Activated T-cell treated with anti-CD3 and anti-CD28 coated beads, Interleukin-2, amount 50 U/mL, for 72 hours (primary cell): ENCODE results near the gene RIC1. TPM values are rescaled to one million over a fixed set of nuclear protein-coding genes. Genes with fewer than 3 reads are reported as not detected.
"Not testable (repeated sequence)": the region's sequence is repeated elsewhere in the genome, so short reads cannot be mapped to it uniquely, and the experiment has no call there.

Experiments used
- ATAC-seq, 2 donors: fragments of 150-1000 bp; cut with Tn5 transposase; replicated peaks in 1 of 2; 2 replicates each; pipeline ENCODE4 v1.10.0; 2021; ENCODE audit warnings: moderate library complexity in 2 of 2, mild to moderate bottlenecking in 1 of 2
- DNase-seq, 2 donors: peaks; one replicate each; pipeline ENCODE4 v3.0.0; 2021 to 2022; ENCODE audit warnings: mixed read lengths in 1 of 2
- H3K27ac Mint-ChIP-seq: one replicate; pipeline ENCODE4 v1.8.0; 2022; ENCODE audit warnings: mild to moderate bottlenecking, moderate library complexity, mixed read lengths
- H3K27me3 Mint-ChIP-seq: one replicate; pipeline ENCODE4 v1.8.0; 2022; ENCODE audit warnings: low read depth, mixed read lengths
- H3K36me3 Mint-ChIP-seq, 2 donors: one replicate each; pipeline ENCODE4 v1.8.0; 2022; ENCODE audit warnings: mixed read lengths in 2 of 2, mild to moderate bottlenecking in 1 of 2; ENCODE audit not compliant: insufficient read depth in 2 of 2
- H3K4me1 Mint-ChIP-seq: one replicate; pipeline ENCODE4 v1.8.0; 2022; ENCODE audit warnings: low read depth, mixed read lengths
- H3K4me3 Mint-ChIP-seq, 2 donors: one replicate each; pipeline ENCODE4 v1.8.0; 2022; ENCODE audit warnings: mild to moderate bottlenecking in 2 of 2, mixed read lengths in 2 of 2, moderate library complexity in 2 of 2
- H3K9me3 Mint-ChIP-seq, 2 donors: one replicate each; pipeline ENCODE4 v1.8.0; 2022; ENCODE audit warnings: mixed read lengths in 2 of 2
- total RNA-seq, 2 donors: library from RNA; stranded (reverse); gene quantifications; one replicate each; pipeline ENCODE4 v1.2.3, GENCODE V29; 2022

Gene RIC1, protein sequence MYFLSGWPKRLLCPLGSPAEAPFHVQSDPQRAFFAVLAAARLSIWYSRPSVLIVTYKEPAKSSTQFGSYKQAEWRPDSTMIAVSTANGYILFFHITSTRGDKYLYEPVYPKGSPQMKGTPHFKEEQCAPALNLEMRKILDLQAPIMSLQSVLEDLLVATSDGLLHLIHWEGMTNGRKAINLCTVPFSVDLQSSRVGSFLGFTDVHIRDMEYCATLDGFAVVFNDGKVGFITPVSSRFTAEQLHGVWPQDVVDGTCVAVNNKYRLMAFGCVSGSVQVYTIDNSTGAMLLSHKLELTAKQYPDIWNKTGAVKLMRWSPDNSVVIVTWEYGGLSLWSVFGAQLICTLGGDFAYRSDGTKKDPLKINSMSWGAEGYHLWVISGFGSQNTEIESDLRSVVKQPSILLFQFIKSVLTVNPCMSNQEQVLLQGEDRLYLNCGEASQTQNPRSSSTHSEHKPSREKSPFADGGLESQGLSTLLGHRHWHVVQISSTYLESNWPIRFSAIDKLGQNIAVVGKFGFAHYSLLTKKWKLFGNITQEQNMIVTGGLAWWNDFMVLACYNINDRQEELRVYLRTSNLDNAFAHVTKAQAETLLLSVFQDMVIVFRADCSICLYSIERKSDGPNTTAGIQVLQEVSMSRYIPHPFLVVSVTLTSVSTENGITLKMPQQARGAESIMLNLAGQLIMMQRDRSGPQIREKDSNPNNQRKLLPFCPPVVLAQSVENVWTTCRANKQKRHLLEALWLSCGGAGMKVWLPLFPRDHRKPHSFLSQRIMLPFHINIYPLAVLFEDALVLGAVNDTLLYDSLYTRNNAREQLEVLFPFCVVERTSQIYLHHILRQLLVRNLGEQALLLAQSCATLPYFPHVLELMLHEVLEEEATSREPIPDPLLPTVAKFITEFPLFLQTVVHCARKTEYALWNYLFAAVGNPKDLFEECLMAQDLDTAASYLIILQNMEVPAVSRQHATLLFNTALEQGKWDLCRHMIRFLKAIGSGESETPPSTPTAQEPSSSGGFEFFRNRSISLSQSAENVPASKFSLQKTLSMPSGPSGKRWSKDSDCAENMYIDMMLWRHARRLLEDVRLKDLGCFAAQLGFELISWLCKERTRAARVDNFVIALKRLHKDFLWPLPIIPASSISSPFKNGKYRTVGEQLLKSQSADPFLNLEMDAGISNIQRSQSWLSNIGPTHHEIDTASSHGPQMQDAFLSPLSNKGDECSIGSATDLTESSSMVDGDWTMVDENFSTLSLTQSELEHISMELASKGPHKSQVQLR (N-terminal part only)
- 10 to 100 TPM; 22.0 to 25.9 TPM for total RNA-seq

DNA sequence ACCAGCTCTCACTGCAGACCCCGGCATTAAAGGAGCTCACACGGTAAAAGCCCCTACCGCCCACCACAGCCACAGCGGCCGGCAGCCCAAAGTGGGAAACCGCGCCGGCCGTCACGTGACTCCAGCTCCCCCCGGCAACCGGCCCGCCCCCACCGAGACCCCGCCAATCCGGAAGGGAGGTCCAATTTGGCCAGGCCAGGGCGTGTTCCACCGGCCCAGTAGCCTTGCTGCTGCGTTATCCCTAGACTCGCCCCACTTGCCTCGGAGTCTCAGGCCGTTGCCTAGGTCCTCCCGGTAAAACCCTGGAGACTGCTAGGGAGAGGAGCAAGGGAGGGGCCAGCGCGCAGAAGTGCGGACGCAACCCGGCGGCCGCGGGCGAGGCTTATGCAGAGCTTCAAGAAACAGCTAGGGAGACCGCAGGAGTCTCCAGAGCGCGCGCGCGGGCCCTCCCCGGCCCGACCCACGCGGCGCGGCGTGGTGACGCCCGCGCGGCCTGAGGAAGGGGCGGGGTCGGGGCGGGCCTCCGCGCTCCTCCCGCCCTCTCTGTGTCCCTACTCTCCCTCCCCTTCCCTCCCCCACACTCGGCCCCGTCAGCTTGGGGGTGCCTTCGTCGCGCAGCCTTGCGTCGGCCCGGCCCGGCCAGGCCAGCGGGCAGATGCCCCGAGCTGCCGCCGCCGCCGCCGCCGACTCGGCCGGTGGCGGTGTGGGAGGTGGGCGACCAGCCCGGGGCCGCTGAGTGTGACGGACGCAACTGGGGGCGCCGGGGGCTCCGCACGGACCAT lies at the start of gene RIC1:
Gene RIC1, plus strand, starts transcription at position 578 of the 782 bp plus-strand sequence. Its CDS starts 203 bp downstream, at position 781.
- H3K9me3 Mint-ChIP-seq = no peaks in the 10 kb centered on the region
- peaks cover 63% of the 10 kb centered on the region for H3K4me1 Mint-ChIP-seq
- peak within 1 kb of the TSS; percentile 99 to 100 for H3K4me3 Mint-ChIP-seq

DNA sequence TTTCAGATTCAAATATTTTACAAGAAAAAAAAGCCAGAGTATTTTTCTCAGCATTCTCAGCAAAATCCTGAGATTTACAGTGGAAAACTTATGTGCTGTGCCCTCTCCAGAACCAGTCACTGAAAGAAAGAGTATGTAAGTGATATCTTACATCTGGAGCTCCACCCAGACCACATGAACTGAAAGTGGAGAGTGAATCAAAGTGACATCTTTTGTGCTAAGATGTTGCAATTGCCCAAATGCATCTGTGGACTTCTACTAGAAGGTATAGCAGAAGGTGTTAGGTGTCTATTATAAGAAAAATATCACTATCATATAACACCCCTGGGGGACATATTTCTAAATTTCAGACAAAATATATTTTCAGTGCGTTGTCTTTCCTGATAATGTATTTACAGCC lies 49.0 kb upstream of the RIC1 start:
- H3K4me1 Mint-ChIP-seq = peaks cover 61% of the 10 kb centered on the region
- peaks cover 2 to 3% of the 10 kb centered on the region in 2 donors for H3K9me3 Mint-ChIP-seq
- DNase-seq (no peak), ATAC-seq (peak in 1 of 2 donors; percentile 29)
- peak overlapping the region in 1 of 2 donors; percentile 67 for H3K4me3 Mint-ChIP-seq
- no peaks in the 10 kb centered on the region for H3K27me3 Mint-ChIP-seq
- H3K36me3 Mint-ChIP-seq = peaks cover 9 to 10% of the 10 kb centered on the region in 2 donors
- peak overlapping the region; percentile 63 for H3K27ac Mint-ChIP-seq

More for the DNA sequence above, at the start of gene RIC1:
- peak within 1 kb of the TSS; percentile 98 for H3K27ac Mint-ChIP-seq
- no peaks in the 10 kb centered on the region for H3K27me3 Mint-ChIP-seq
- ATAC-seq = peak; percentile 82 to 86
- DNase-seq = peak; percentile 93 to 94
- peaks cover 11 to 15% of the 10 kb centered on the region in 2 donors for H3K36me3 Mint-ChIP-seq

DNA sequence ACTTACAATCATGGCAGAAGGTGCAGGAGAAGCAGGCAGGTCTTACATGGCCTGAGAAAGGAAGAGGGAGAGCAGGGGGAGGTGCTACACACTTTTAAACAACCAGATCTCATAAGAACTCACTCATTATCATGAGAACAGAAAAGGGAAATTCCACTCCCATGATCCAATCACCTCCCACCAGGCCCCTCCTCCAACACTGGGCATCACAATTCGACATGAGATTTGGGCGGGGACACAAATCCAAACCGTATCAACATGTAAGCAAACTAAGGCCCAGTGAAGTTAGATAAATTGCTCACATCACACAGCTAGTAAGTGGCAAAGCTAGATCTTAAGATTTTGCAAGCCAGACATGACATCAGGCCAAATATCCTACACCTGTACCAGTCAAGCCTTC lies 48.3 kb upstream of the RIC1 start:
- Mint-ChIP-seq H3K4me1 (peaks cover 66% of the 10 kb centered on the region), H3K27ac (peak overlapping the region; percentile 35), H3K9me3 (peaks cover 0 to 3% of the 10 kb centered on the region in 2 donors), H3K36me3 (peaks cover 8 to 9% of the 10 kb centered on the region in 2 donors), H3K27me3 (no peaks in the 10 kb centered on the region), H3K4me3 (no peak overlapping the region)
- no peak for ATAC-seq
- DNase-seq = no peak

DNA sequence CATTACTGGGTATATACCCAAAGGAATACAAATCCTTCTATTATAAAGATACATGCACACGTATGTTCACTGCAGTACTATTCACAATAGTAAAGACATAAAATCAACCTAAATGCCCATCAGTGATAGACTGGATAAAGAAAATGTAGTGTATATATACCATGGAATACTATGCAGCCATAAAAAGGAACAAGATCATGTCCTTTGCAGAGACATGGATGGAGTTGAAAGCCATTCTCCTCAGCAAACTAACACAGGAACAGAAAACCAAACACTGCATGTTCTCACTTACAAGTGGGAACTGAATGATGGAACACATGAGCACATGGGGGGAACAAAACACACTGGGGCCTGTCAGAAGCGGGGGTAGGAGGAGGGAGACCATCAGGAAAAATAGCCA lies 47.2 kb upstream of the RIC1 start:
- not testable (repeated sequence) for DNase-seq, H3K9me3 Mint-ChIP-seq, H3K27ac Mint-ChIP-seq, H3K4me3 Mint-ChIP-seq, H3K27me3 Mint-ChIP-seq, ATAC-seq
- peaks cover 76% of the 10 kb centered on the region for H3K4me1 Mint-ChIP-seq
- peaks cover 8 to 12% of the 10 kb centered on the region in 2 donors for H3K36me3 Mint-ChIP-seq

DNA sequence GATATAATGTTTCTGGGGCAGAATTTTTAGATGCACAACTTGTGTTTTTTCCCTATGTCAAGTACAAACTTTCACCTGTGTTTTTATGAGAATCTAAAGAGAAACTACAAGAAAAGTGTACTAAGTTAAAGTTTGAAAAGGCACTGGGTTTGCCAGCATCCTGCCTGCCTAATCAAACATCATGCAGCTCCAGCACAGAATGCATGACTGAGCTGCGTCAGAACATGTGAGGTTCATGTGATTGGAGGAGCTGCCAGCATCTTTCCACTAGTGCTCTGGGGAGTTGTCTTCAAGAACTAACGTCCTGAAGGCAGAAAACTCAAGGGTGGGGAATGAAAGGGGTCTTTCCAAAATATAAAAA lies 46.1 kb upstream of the RIC1 start:
- Mint-ChIP-seq H3K27ac (peak overlapping the region; percentile 54), H3K36me3 (peaks cover 8 to 12% of the 10 kb centered on the region in 2 donors), H3K4me3 (peak overlapping the region; percentile 12 to 68), H3K27me3 (no peaks in the 10 kb centered on the region), H3K4me1 (peaks cover 80% of the 10 kb centered on the region), H3K9me3 (peaks cover 0 to 3% of the 10 kb centered on the region in 2 donors)
- ATAC-seq = peak; percentile 14
- DNase-seq = peak; percentile 28 to 44

DNA sequence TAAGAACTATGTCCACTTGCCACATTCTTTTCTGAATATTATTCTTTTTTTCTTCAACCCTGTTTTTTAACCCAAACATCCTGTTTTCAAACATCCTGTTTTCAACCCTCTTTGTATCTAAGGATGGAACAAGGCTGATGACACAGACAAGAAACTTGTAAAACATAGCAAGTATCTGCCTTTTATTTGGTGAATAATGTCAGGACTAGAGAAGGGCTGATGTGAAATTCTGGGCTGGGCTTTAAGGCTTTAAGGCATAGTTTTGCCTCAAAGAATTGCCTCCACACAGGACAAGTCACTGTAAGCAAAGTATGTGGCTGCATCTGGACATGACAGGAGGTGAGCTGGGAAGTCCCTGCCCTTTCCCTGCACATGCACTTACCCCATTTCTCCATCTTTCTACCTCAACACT lies 42.5 kb upstream of the RIC1 start:
- H3K4me1 Mint-ChIP-seq = peaks cover 81% of the 10 kb centered on the region
- peaks cover 0 to 3% of the 10 kb centered on the region in 2 donors for H3K9me3 Mint-ChIP-seq
- peak overlapping the region; percentile 65 to 68 for H3K4me3 Mint-ChIP-seq
- no peaks in the 10 kb centered on the region for H3K27me3 Mint-ChIP-seq
- peak; percentile 61 to 62 for ATAC-seq
- peak; percentile 41 to 46 for DNase-seq
- H3K36me3 Mint-ChIP-seq = peaks cover 6 to 8% of the 10 kb centered on the region in 2 donors
- H3K27ac Mint-ChIP-seq = peak overlapping the region; percentile 93

- peak; percentile 83 to 86 for ATAC-seq
- peaks cover 2 to 5% of the 10 kb centered on the region in 2 donors for H3K36me3 Mint-ChIP-seq
- H3K4me3 Mint-ChIP-seq = peak overlapping the region; percentile 65 to 68
- H3K27me3 Mint-ChIP-seq = no peaks in the 10 kb centered on the region
- peak overlapping the region; percentile 93 for H3K27ac Mint-ChIP-seq
- H3K4me1 Mint-ChIP-seq = peaks cover 81% of the 10 kb centered on the region
- no peaks in the 10 kb centered on the region for H3K9me3 Mint-ChIP-seq
- peak; percentile 80 for DNase-seq
These were observed 41.9 kb upstream of the RIC1 start for GRCh38 chr9:5587024-5587423.

DNA sequence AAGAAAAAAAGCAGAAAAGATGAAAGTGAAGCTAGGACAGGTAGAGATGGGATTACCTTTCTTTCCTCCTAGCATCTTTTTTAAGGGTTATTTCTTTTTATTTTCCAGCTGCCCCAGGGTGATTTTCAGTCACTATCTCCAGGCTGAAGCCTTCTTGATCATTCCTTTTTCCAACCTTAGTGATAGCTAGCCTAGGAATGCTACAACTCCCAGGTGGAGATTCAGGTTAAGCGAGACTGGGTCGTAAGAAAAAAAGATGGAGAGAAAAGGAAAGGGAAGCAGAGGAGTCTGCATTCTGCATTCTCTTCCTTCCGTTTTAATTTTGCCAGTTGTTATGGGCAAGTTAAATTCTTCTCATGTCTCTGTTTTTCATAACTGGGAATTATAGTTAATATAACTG lies 36.7 kb upstream of the RIC1 start:
- Mint-ChIP-seq H3K36me3 (no peaks in the 10 kb centered on the region), H3K4me1 (peaks cover 75% of the 10 kb centered on the region), H3K9me3 (no peaks in the 10 kb centered on the region), H3K4me3 (no peak overlapping the region), H3K27me3 (no peaks in the 10 kb centered on the region), H3K27ac (no peak overlapping the region)
- DNase-seq (no peak), ATAC-seq (no peak)

GRCh38 chr9:5592904-5593303 lies 36.0 kb upstream of the RIC1 start:
- peaks cover 68% of the 10 kb centered on the region for H3K4me1 Mint-ChIP-seq
- no peak overlapping the region for H3K4me3 Mint-ChIP-seq
- DNase-seq (no peak), ATAC-seq (no peak)
- H3K9me3 Mint-ChIP-seq = no peaks in the 10 kb centered on the region
- H3K36me3 Mint-ChIP-seq = no peaks in the 10 kb centered on the region
- H3K27ac Mint-ChIP-seq = no peak overlapping the region
- no peaks in the 10 kb centered on the region for H3K27me3 Mint-ChIP-seq

DNA sequence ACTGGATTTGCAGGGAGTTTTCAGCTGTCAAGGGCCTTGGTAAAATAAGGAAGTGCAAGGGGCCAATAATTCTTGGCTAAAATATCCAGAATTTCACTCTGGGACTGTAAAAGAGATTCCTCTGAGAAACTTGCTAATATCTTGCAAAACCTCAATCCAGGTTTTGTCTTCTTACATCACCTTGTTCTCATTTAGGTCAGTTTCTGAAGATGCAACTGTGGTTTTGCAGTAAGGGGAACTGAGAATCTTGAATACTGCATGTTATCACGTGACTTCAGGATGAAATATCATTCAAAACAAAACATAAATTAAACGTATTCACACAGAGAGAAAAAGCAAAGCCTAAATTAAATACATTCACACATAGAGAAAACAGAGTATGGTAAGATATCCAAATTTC lies 35.0 kb upstream of the RIC1 start:
- Mint-ChIP-seq H3K4me3 (peak overlapping the region; percentile 14 to 75), H3K27ac (peak overlapping the region; percentile 59)
- peak in 1 of 2 donors; percentile 65 for ATAC-seq

DNA sequence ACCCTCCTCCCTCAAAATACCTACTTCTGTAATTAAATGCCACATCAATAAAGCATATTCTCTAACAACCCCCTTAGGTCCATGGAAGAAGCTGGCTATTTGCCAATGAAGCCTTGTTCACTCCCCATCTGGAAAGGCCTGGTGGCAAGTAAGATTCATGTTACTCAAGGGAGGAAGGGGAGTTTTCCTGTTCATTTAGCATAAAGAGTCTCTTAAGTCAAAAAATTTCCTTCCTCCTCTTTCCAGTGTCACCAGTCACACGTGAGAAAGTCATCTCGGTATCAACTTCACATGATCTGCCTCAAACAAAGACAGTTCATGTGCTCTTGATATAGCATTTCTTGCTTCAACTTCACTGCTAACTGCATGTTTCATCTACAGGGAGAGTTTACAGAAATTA lies 32.7 kb upstream of the RIC1 start:
- H3K4me3 Mint-ChIP-seq = peak overlapping the region in 1 of 2 donors; percentile 23

More for the DNA sequence above, 35.0 kb upstream of the RIC1 start:
- Mint-ChIP-seq H3K27me3 (no peaks in the 10 kb centered on the region), H3K4me1 (peaks cover 64% of the 10 kb centered on the region), H3K36me3 (no peaks in the 10 kb centered on the region), H3K9me3 (no peaks in the 10 kb centered on the region)
- no peak for DNase-seq

More for the DNA sequence above, 32.7 kb upstream of the RIC1 start:
- H3K27me3 Mint-ChIP-seq = no peaks in the 10 kb centered on the region
- H3K4me1 Mint-ChIP-seq = peaks cover 53% of the 10 kb centered on the region
- H3K36me3 Mint-ChIP-seq = no peaks in the 10 kb centered on the region
- ATAC-seq (no peak), DNase-seq (no peak)
- no peaks in the 10 kb centered on the region for H3K9me3 Mint-ChIP-seq
- H3K27ac Mint-ChIP-seq = peak overlapping the region; percentile 59
